ENCODE measurements around the gene AKR1C2.
"Not testable (repeated sequence)": the region's sequence is repeated elsewhere in the genome, so short reads cannot be mapped to it uniquely, and the experiment has no call there.

The AKR1C2 gene

DNA sequence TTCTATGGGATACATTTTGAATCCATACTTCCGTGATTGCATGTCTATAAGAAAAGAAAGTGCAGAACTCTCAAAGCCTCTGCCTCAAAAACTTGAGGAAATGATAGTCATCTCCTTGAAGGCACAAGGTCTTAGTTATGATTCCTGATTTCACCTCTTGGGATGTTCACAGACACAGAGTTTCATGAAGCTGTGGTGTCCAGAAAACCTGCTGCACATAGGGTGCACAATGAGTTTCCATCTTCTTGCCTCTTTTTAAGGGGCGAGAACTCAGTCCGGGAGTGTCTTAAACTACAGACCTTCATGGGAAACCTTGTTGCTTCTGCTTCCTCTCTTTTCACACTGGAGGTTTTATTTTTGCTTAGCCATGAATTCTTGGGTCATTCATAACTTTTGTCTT is 36.5 kb downstream of the AKR1C2 start:
- H3K4me3 ChIP-seq (ENCODE audit: low read depth, low read length); DNase-seq (ENCODE audit: low read depth): not testable (repeated sequence)

DNA sequence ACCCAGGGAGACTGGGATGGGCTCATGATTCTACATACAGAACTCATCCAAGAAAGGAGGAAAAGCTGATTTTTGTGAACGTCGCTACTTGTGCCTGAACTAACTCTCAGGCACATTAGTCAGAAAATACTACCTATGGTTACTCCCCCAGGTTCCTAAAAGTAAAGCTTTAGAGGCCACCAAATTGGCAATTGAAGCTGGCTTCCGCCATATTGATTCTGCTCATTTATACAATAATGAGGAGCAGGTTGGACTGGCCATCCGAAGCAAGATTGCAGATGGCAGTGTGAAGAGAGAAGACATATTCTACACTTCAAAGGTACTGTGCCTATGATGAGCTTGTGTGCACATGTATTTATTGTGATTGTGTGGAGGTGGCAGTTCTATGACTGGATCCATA is 37.9 kb downstream of the AKR1C2 start:
- not testable (repeated sequence) for H3K4me3 ChIP-seq (ENCODE audit: low read depth, low read length); DNase-seq (ENCODE audit: low read depth)

DNA sequence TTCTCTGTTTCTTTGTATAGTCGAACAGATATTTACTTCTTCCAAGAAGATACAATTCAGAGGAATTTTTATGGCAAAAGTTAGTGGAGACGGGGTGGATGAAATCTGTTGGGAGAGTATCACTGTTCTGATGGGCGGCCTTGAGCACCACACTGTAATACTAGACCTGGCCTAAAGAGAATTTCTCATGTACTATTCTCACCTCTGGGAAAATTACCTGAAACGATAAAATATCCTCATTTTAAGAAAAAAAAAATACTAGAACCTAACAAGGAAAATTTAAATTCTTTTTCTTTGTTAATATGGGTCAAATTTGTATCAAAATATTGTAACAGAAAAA is 39.9 kb downstream of the AKR1C2 start:
- DNase-seq (ENCODE audit: low read depth); H3K4me3 ChIP-seq (ENCODE audit: low read depth, low read length): not testable (repeated sequence)

DNA sequence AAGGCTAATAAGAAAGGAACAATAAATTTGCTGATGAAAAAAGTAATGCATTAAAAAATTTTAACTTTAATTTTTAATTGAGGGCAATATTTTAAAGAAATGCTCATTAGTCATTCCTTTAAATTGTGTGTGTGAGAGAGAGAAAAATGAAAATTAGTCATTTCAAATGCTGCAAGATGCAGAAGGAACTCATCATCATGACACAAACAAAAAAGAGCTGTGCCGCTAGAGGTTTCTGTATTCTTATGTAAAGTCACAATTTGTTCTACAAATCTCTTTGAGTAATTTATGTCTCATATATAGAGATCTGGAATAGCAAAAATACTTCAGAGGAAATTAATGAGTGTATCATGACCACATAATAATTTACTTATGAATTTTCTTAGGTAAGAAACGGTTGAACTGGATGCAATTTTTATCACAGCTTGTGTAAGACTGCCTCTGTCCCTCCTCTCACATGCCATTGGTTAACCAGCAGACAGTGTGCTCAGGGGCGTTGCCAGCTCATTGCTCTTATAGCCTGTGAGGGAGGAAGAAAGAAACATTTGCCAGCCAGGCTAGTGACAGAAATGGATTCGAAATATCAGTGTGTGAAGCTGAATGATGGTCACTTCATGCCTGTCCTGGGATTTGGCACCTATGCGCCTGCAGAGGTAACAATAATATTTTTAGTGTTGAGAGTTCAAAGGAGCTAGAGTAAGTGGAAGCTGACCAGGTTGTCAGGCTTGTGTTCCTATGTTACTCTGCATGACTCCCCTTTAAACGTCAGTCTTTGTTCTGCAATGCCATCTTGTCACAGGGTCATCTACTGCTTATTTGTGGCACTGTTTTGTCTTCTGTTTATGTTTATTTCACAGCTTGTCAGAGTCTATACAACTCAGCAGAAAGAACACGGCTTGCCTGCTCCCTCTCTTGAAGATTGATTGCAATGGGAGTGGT is 40.5 kb downstream of the AKR1C2 start, which contains the start of gene AKR1C1:
Gene AKR1C1 (plus strand): TSS at position 540 of the 939 bp plus-strand sequence. CDS start 30 bp downstream, at position 570.
- H3K4me3 ChIP-seq (ENCODE audit: low read depth, low read length); DNase-seq (ENCODE audit: low read depth): not testable (repeated sequence)

DNA sequence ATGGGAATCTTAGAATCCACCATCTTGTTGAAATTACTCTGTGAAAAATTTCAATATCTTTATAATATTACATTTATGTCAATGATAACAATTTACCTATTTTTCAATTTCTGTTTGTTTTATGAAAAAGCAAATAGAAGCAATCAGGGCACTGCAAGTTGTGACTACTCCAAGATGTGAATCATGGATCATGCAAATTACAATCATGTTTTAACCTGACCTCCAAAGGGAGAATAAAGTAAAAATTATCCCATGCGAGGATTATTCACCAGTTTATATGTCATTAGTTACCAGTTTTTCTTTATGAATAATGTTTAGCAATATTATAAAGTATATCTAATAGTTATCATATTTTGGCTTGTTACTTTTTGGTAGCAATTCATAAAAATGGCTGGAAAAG is 41.3 kb downstream of the AKR1C2 start:
- not testable (repeated sequence) for DNase-seq (ENCODE audit: low read depth); H3K4me3 ChIP-seq (ENCODE audit: low read depth, low read length)

DNA sequence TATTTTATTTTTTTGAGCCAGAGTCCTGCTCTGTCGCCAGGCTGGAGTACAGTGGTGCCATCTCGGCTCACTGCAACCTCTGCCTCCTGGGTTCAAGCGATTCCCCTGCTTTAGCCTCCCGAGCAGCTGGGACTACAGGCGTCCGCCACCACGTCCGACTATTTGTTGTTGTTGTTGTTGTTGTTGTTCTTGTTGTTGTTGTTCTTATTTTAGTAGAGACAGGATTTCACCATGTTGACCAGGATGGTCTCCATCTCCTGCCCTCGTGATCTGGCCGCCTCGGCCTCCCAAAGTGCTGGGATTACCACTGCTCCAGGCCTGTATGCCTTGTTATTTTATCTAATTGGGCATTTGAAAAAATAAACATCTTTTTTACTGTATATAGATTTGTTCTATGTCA is 42.1 kb downstream of the AKR1C2 start:
- H3K4me3 ChIP-seq (ENCODE audit: low read depth, low read length); DNase-seq (ENCODE audit: low read depth): not testable (repeated sequence)

DNA sequence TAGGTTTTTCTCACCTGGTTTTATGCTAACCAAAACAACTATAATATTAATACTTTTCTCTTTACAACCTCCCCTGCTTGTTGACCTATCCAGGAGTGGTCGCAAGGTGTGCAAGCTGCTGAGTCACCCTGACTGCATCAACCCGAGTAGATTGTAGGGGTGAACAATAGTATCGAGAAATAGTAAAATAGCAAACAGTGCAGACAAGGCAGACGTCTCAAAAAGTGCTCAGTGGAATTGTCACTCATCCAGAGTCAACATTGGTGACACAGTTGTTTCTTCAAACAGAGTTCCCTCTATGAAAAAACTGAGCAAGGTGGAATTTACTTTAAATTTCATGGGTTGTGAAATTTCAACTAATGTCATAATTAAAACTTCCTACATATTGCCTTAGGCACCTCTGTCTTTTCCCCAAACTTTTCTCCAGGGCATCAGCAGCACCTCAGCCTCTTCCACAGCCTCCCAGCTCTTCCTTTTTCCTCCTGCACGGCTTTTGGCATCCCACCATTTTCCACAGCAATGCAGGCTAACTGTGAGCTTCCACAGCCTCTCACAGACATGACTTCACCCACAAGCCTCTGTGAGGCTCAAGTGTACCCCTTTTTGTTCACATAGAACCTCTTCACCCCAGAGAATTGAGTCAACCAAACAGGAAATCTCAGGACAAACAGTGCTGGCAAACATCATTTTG is 46.6 kb downstream of the AKR1C2 start:
- not testable (repeated sequence) for H3K4me3 ChIP-seq (ENCODE audit: low read depth, low read length); DNase-seq (ENCODE audit: low read depth)

DNA sequence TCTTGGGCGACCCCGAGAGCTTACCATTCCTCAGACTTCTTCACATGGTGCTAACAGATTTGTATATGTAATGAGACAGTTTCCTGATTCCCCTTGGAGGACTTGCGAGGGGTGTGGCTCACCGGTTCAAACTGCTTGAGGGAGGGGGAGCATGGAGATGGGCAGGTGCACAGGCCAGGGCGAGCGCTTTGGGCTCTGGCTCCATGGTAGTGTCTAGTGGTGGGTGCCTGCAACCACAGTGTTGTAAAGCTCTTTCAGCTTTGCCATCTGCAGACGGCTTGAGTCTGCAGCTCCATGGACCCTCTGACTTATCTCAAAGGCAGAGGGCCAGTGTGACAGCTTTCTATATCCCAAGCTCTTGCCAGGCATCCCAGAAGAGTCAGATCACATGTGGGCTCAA is 47.6 kb downstream of the AKR1C2 start:
- H3K4me3 ChIP-seq (ENCODE audit: low read depth, low read length); DNase-seq (ENCODE audit: low read depth): not testable (repeated sequence)

DNA sequence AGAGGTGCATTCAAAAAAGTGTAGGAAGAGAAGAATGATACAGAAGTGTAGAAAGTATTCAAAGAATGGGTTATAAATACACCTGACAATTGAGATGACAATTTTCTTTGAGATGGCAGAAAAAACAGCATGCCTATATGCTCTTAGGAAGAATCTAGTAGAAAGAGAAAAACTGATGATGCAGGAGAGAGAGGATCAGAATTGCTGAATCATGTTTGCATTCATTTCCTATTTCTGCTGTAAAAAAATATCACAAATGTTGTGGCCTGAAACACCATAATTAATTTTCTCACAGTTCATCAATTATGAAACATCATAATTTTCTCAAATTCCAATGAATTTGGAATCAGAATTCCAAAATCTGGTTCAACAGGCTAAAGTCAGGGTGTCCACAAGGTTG is 50.3 kb downstream of the AKR1C2 start:
- DNase-seq (ENCODE audit: low read depth) = no peak
- H3K4me3 ChIP-seq (ENCODE audit: low read depth, low read length) = no peak overlapping the region
- TF ChIP-seq, protein P1, sequence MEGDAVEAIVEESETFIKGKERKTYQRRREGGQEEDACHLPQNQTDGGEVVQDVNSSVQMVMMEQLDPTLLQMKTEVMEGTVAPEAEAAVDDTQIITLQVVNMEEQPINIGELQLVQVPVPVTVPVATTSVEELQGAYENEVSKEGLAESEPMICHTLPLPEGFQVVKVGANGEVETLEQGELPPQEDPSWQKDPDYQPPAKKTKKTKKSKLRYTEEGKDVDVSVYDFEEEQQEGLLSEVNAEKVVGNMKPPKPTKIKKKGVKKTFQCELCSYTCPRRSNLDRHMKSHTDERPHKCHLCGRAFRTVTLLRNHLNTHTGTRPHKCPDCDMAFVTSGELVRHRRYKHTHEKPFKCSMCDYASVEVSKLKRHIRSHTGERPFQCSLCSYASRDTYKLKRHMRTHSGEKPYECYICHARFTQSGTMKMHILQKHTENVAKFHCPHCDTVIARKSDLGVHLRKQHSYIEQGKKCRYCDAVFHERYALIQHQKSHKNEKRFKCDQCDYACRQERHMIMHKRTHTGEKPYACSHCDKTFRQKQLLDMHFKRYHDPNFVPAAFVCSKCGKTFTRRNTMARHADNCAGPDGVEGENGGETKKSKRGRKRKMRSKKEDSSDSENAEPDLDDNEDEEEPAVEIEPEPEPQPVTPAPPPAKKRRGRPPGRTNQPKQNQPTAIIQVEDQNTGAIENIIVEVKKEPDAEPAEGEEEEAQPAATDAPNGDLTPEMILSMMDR (IDR thresholded peaks at IDR 0.05; ENCODE audit: insufficient read depth, low read depth, low read length, missing control alignments) = no peak

DNA sequence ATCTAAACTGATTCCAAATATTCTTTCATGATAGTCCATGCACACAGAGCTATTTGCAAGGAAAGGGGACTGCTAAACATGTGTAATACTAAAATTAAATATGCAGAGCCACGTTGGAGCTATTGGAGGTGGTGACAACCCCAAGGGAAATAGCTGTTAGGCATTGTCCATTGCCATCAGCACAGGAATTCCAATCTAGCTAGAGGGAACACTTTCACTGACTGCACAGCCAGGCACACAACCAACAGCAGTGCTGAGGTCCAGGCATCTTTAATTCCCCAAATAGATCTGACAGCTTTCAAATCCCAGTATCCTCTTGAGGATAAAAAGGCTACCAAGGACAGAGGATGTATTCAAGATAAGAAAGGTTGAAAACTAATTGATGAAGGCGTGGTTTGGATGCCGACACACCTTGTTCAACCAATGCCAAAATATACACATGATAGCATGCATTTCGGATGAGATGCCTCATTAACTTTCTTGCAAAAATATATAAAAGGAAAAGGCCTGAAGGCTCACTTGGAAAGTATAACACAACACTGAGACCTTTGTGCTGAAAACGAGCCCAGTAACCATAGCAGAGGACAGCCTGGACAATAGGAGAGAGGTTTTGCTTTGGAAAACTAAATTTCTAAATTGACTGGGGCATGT is 52.0 kb downstream of the AKR1C2 start:
- H3K4me3 ChIP-seq (ENCODE audit: low read depth, low read length); DNase-seq (ENCODE audit: low read depth): not testable (repeated sequence)

DNA sequence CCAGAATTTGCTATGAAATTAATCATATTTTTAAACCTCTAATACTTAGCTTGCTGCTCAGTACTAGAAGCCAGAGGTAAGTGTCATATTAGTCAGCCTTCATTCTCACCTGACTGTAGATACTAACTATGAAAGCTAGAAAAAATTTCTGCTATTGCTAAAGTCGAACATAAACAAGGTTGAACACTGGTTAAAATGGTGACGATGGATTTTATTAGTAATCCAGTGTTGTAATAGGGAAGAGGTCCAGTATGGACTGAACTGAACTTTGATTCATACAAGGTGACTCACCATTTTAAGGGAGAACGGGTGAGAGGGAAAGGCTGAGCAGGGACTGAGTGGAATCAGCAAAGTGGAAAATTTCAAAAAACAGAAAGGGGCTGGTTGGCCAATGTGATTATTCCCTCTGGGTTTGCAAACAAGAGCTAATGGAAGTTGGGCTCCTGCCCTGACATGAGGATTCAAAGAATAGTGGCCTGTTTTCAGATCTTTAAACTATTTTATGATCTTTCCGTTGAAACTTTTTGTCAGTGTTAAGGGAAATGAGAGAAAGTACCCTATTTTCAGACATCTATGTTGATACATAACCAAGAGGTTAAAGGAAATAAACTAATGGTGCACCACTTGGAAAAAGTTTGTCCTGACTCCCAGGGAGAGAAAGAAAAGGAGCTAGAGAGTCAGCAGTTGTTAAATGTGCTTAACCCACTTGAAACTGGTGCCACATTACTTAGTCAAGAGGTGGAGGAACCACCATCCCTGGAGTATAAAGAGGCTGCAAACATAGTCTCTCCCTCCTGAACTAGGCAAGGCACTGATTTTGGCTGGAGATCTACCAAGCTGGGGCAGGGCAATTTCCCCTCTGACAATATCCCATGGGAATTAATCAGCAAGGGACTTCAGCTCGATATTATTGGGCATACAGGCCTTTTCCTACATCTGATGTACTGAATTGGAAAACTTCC is 55.7 kb downstream of the AKR1C2 start:
- DNase-seq (ENCODE audit: low read depth) = no peak
- TF ChIP-seq, protein P1 (IDR thresholded peaks at IDR 0.05; ENCODE audit: insufficient read depth, low read depth, low read length, missing control alignments) = no peak
- no peak overlapping the region for H3K4me3 ChIP-seq (ENCODE audit: low read depth, low read length)
